ENCODE data around the gene PNPLA2. TPM values are rescaled to one million over a fixed set of nuclear protein-coding genes. Genes with fewer than 3 reads are reported as not detected.

PNPLA2 gene
- total and polyA plus RNA-seq, 2 donors from 2014 or later: 67.9 to 173 TPM

GRCh38 chr11:838441-839279, 19.9 kb downstream of the PNPLA2 start:
- DNase-seq (no peak), FAIRE-seq (no peak)
- Histone ChIP-seq H3K9me3 (ENCODE audit: control insufficient read depth in 2 of 3, insufficient read depth in 1 of 3, low read length in 3 of 3) (no peaks in the 10 kb centered on the region), H3K36me3 (ENCODE audit: control insufficient read depth in 2 of 3, insufficient read depth in 3 of 3, low read length in 3 of 3) (peaks cover 0 to 34% (median 10%) of the 10 kb centered on the region in 3 donors), H3K4me3 (ENCODE audit: low read length in 3 of 3) (no peak overlapping the region), H3K27me3 (ENCODE audit: control insufficient read depth, insufficient read depth, low read length) (no peaks in the 10 kb centered on the region), H3K9ac (ENCODE audit: low read length in 3 of 3) (no peak overlapping the region), H3K27ac (ENCODE audit: low read depth in 2 of 2, low read length in 2 of 2) (no peak overlapping the region), H3K4me1 (ENCODE audit: control insufficient read depth in 2 of 3, insufficient read depth in 2 of 3, low read depth in 1 of 3, low read length in 3 of 3) (peaks cover 0 to 39% (median 12%) of the 10 kb centered on the region in 3 donors)
- TF ChIP-seq CTCF (IDR thresholded peaks at IDR 0.05; ENCODE audit: borderline replicate concordance, extremely low read depth, insufficient read depth): no peak
- intact Hi-C loops (cut with DNase I): no loop called here

GRCh38 chr11:839280-839623, 20.5 kb downstream of the PNPLA2 start:
- no peak overlapping the region for H3K9ac ChIP-seq (ENCODE audit: low read length in 3 of 3)
- peaks cover 0 to 34% (median 10%) of the 10 kb centered on the region in 3 donors for H3K36me3 ChIP-seq (ENCODE audit: control insufficient read depth in 2 of 3, insufficient read depth in 3 of 3, low read length in 3 of 3)
- peaks cover 0 to 39% (median 10%) of the 10 kb centered on the region in 3 donors for H3K4me1 ChIP-seq (ENCODE audit: control insufficient read depth in 2 of 3, insufficient read depth in 2 of 3, low read depth in 1 of 3, low read length in 3 of 3)
- H3K4me3 ChIP-seq (ENCODE audit: low read length in 3 of 3): no peak overlapping the region
- H3K27ac ChIP-seq (ENCODE audit: low read depth in 2 of 2, low read length in 2 of 2): no peak overlapping the region
- intact Hi-C loops (cut with DNase I): no loop called here
- DNase-seq: no peak
- no peaks in the 10 kb centered on the region for H3K27me3 ChIP-seq (ENCODE audit: control insufficient read depth, insufficient read depth, low read length)
- H3K9me3 ChIP-seq (ENCODE audit: control insufficient read depth in 2 of 3, insufficient read depth in 1 of 3, low read length in 3 of 3): no peaks in the 10 kb centered on the region
- no peak for TF ChIP-seq CTCF (IDR thresholded peaks at IDR 0.05; ENCODE audit: borderline replicate concordance, extremely low read depth, insufficient read depth)
- FAIRE-seq: no peak

GRCh38 chr11:839875-840617, 21.3 kb downstream of the PNPLA2 start:
- H3K4me3 ChIP-seq (ENCODE audit: low read length in 3 of 3): no peak overlapping the region
- peaks cover 0 to 35% (median 8%) of the 10 kb centered on the region in 3 donors for H3K4me1 ChIP-seq (ENCODE audit: control insufficient read depth in 2 of 3, insufficient read depth in 2 of 3, low read depth in 1 of 3, low read length in 3 of 3)
- DNase-seq: no peak

More at GRCh38 chr11:839875-840617, 21.3 kb downstream of the PNPLA2 start:
- Histone ChIP-seq H3K36me3 (ENCODE audit: control insufficient read depth in 2 of 3, insufficient read depth in 3 of 3, low read length in 3 of 3) (peaks cover 0 to 34% (median 10%) of the 10 kb centered on the region in 3 donors), H3K9me3 (ENCODE audit: control insufficient read depth in 2 of 3, insufficient read depth in 1 of 3, low read length in 3 of 3) (no peaks in the 10 kb centered on the region), H3K27ac (ENCODE audit: low read depth in 2 of 2, low read length in 2 of 2) (no peak overlapping the region), H3K9ac (ENCODE audit: low read length in 3 of 3) (no peak overlapping the region), H3K27me3 (ENCODE audit: control insufficient read depth, insufficient read depth, low read length) (no peaks in the 10 kb centered on the region)
- intact Hi-C loops (cut with DNase I): no loop called here
- no peak for FAIRE-seq
- TF ChIP-seq CTCF (IDR thresholded peaks at IDR 0.05; ENCODE audit: borderline replicate concordance, extremely low read depth, insufficient read depth): no peak

All from kidney (tissue), 14 donors.